HFFc6 (cell line): ENCODE data around the gene SH3BGRL3. TPM values are rescaled to one million over a fixed set of nuclear protein-coding genes. Genes with fewer than 3 reads are reported as not detected.
"Not testable (repeated sequence)": the region's sequence is repeated elsewhere in the genome, so short reads cannot be mapped to it uniquely, and the experiment has no call there.

ENCODE experiments used
- DNase-seq: peaks from one replicate; pipeline ENCODE4 v3.0.0-alpha.2; 2018
- H3K27ac Mint-ChIP-seq: 2 replicates; pipeline ENCODE4 v1.8.0; 2020; ENCODE audit warnings: mild to moderate bottlenecking, mixed read lengths
- H3K27me3 Mint-ChIP-seq: 2 replicates; pipeline ENCODE4 v1.8.0; 2021; ENCODE audit warnings: mild to moderate bottlenecking, moderate library complexity, mixed read lengths; ENCODE audit not compliant: insufficient read depth
- H3K36me3 Mint-ChIP-seq: 2 replicates; pipeline ENCODE4 v1.8.0; 2021; ENCODE audit warnings: low read depth, mixed read lengths
- H3K4me1 Mint-ChIP-seq: 2 replicates; pipeline ENCODE4 v1.8.0; 2020; ENCODE audit warnings: low read depth, mixed read lengths
- H3K4me3 Mint-ChIP-seq: 2 replicates; pipeline ENCODE4 v1.8.0; 2020; ENCODE audit warnings: mild to moderate bottlenecking, moderate library complexity, mixed read lengths
- H3K9me3 Mint-ChIP-seq: 2 replicates; pipeline ENCODE4 v1.8.0; 2020; ENCODE audit warnings: mild to moderate bottlenecking, mixed read lengths
- total RNA-seq, 6 experiments: library from RNA; stranded (reverse); fragmentation: NEBNext Ultra II Directional; extraction: Animal tissue kit (Norgen Biotek cat#: 25700); gene quantifications; 2 replicates in 1 of 6; 3 replicates in 5 of 6; pipeline ENCODE4 v1.2.3, GENCODE V29; 2021
- TF ChIP-seq, protein P1 (sequence below): fragments of 200-600 bp; sonication (generic); IDR thresholded peaks from 2 replicates; pipeline ENCODE4 v1.5.0; 2021; ENCODE audit warnings: antibody characterized with exemption, mild to moderate bottlenecking

Gene SH3BGRL3
- total RNA-seq, 6 experiments from 2014 or later = 731 to 914 (median 779) TPM

DNA sequence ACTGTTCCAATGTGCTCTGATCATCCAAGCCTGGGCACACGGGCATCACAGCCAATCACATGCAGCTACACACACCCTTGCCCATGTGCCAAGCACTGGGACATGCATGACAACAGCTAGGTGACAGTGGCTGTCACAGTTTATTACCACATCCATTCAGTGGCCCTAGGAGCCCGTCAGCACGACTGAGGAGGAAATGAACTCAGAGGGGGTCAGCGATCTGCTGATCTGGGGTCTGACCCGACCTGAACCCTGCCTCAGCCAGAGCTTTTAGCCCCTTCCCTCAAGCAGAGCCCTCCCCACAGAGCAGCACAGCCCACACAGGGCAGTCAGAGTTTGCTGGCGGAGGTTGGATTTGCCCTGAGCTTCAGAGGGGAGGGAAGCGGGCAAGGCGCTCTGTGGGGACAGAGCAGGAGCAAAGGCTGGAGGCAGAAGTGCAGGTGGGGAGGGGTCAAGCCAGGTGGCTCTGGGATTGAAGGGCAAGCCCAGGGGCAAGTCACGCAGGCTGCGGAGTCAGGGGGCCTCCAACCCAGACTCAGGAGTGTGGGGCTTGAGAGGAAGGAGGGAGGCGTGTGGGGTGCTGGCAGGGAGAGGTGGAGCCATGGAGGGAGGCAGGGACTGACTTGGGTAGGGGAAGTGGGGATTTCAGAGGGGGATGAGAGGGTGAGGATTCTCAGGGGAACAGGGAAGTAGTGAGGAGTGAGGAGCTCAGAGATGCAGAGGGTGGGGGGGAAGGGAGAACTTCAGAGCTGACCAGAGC lies 10.4 kb downstream of the SH3BGRL3 start:
- Mint-ChIP-seq H3K9me3 (no peaks in the 10 kb centered on the region), H3K27ac (no peak overlapping the region), H3K4me3 (no peak overlapping the region), H3K27me3 (peaks cover 2% of the 10 kb centered on the region), H3K36me3 (no peaks in the 10 kb centered on the region), H3K4me1 (peaks cover 26% of the 10 kb centered on the region)
- DNase-seq = no peak
- TF ChIP-seq, protein P1, sequence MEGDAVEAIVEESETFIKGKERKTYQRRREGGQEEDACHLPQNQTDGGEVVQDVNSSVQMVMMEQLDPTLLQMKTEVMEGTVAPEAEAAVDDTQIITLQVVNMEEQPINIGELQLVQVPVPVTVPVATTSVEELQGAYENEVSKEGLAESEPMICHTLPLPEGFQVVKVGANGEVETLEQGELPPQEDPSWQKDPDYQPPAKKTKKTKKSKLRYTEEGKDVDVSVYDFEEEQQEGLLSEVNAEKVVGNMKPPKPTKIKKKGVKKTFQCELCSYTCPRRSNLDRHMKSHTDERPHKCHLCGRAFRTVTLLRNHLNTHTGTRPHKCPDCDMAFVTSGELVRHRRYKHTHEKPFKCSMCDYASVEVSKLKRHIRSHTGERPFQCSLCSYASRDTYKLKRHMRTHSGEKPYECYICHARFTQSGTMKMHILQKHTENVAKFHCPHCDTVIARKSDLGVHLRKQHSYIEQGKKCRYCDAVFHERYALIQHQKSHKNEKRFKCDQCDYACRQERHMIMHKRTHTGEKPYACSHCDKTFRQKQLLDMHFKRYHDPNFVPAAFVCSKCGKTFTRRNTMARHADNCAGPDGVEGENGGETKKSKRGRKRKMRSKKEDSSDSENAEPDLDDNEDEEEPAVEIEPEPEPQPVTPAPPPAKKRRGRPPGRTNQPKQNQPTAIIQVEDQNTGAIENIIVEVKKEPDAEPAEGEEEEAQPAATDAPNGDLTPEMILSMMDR = no peak

DNA sequence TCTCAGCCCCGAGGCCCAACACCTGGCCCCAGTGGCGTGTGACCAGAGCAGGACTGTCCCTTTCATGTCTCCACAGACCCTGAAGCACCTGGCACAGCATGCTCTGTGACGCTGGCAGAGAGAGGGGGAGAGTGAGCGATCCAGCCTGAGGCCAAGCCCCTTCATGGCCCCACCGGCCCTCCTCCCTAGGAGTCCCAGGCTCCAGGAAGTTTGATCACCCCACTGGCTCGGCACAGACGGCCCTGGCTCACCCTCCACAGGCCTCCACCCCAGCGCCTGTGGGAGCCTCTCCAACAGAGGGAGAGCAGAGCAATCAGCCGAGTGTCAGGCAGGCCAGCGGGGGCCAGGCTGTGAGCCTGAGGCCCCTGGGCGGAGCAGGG lies 11.0 kb downstream of the SH3BGRL3 start:
- Mint-ChIP-seq H3K4me3 (no peak overlapping the region), H3K27me3 (peaks cover 2% of the 10 kb centered on the region), H3K36me3 (no peaks in the 10 kb centered on the region), H3K4me1 (peaks cover 25% of the 10 kb centered on the region), H3K9me3 (no peaks in the 10 kb centered on the region), H3K27ac (no peak overlapping the region)
- TF ChIP-seq, protein P1 = no peak
- DNase-seq = no peak

DNA sequence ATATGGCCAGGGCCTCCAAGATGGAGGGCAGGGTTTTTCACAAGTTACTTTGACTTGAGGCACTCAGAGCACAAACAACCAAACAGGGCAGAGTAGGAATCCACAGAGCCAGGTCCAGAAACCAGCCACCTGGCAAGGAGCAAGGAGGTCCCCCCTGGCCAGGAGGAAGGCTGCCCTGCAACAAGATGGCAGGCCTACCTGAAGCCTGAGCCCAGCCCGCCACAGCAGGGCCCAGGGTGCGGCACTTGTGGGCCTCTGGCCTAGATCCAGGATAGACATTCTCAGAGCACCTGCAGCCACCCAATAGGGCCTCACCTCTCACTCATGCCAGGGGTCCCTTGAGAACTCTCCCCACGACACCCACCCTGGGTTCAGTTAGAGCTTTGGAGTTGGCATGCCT lies 11.5 kb downstream of the SH3BGRL3 start:
- H3K36me3 Mint-ChIP-seq = no peaks in the 10 kb centered on the region
- no peaks in the 10 kb centered on the region for H3K9me3 Mint-ChIP-seq
- H3K27me3 Mint-ChIP-seq = peaks cover 2% of the 10 kb centered on the region
- H3K4me3 Mint-ChIP-seq = no peak overlapping the region
- no peak for DNase-seq
- TF ChIP-seq, protein P1 = no peak
- peaks cover 25% of the 10 kb centered on the region for H3K4me1 Mint-ChIP-seq
- H3K27ac Mint-ChIP-seq = no peak overlapping the region

DNA sequence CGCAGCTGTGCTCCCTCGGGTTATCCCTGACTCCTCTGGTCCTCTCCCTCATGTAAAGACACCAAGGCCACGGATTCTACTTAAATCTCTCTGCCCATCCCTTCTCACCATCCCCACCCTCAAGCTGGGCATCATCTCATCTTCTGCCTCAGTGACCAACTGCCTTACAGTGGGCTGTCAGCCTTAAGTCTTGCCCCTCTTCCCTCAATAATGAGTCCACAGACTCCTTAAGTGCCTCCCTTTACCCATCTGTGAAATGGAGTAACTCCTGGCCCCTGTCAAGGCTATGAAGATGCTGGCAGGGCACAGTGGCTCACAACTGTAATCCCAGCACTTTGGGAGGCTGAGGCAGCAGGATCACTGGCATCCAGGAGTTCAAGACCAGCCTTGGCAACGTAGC lies 12.1 kb downstream of the SH3BGRL3 start:
- Mint-ChIP-seq H3K27me3 (peaks cover 2% of the 10 kb centered on the region), H3K4me1 (peaks cover 23% of the 10 kb centered on the region), H3K4me3 (no peak overlapping the region), H3K27ac (no peak overlapping the region; the same call in 1 of the 2 replicates), H3K9me3 (no peaks in the 10 kb centered on the region), H3K36me3 (no peaks in the 10 kb centered on the region)
- TF ChIP-seq, protein P1 = no peak
- no peak for DNase-seq

DNA sequence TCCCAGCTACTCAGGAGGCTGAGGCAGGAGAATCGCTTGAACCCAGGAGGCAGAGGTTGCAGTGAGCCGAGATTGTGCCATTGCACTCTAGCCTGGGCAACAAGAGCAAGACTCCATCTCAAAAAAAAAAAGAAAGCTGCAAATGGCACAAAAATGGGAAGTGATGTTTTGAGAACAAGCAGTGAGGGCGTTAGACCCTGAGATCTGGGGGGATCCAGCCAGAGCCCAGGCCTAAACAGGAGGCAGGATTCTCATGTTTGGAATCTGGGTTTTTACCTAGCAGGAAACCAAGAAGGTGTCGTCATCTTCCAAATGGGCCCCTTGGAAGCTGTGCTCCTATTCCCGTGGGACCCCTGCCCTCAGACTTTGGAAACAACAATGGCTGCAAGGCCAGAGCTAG lies 12.8 kb downstream of the SH3BGRL3 start:
- H3K27ac Mint-ChIP-seq, DNase-seq, H3K4me3 Mint-ChIP-seq, H3K36me3 Mint-ChIP-seq, H3K9me3 Mint-ChIP-seq, H3K27me3 Mint-ChIP-seq: not testable (repeated sequence)
- peaks cover 15% of the 10 kb centered on the region for H3K4me1 Mint-ChIP-seq

DNA sequence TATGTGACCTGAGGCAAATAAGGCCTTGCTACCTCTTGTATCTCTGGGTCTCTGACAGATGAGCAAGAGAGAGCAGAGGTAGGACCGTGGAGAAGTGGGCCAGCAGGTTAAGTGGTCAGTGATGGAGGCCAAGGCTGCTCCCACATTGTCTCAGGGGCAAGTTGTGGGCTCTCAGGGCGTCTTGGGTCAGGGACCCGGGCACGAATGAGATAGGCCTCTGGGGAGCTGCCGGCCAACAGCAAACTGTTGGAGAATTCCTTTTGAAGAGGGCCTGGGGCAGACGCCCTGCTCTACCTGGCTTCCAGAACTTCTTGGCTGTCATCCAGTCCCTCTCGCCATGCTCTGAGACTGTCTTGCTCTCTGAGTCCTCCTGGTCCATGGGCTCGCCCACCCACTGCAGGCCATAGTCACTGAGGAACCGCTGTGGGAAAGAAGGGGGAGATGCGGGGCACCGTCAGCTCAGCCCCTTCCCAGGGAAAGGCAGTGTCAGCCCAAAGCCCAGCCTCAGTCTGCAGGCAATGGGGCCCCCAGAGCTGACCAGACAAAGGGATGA lies 14.1 kb downstream of the SH3BGRL3 start:
- TF ChIP-seq, protein P1 = no peak

More for the DNA sequence above, 14.1 kb downstream of the SH3BGRL3 start:
- H3K9me3 Mint-ChIP-seq = no peaks in the 10 kb centered on the region
- H3K27me3 Mint-ChIP-seq = peaks cover 2% of the 10 kb centered on the region
- H3K4me1 Mint-ChIP-seq = peaks cover 16% of the 10 kb centered on the region
- no peak overlapping the region for H3K4me3 Mint-ChIP-seq
- no peak for DNase-seq
- H3K27ac Mint-ChIP-seq = no peak overlapping the region
- H3K36me3 Mint-ChIP-seq = no peaks in the 10 kb centered on the region
